Measurements from ENCODE around the gene GEMIN5. TPM values are rescaled to one million over a fixed set of nuclear protein-coding genes. Genes with fewer than 3 reads are reported as not detected.

Gene GEMIN5
- total and polyA plus RNA-seq, 2 of the 13 experiments (the other 11 are each of a cell fraction or from before 2014, with no cell fraction given), result 6.6 to 28.6 TPM

- 0 out of 2 replicates have a peak, but pooled peaks have one; percentile 25 for TF ChIP-seq POGK (CRISPR knock-in tag; conservative IDR thresholded peaks at IDR 0.05)
- TF ChIP-seq KLF16 (CRISPR knock-in tag; IDR thresholded peaks at IDR 0.05), result peak in 1 of 2 experiments; percentile 22; a peak in 1 of 4 replicates
- no peak for TF ChIP-seq ZNF570 (CRISPR knock-in tag; IDR thresholded peaks at IDR 0.05; ENCODE audit: borderline replicate concordance)
- TF ChIP-seq HNF1B (CRISPR knock-in tag; IDR thresholded peaks at IDR 0.05), result no peak
- 0 out of 2 replicates have a peak, but pooled peaks have one; percentile 20 for TF ChIP-seq ZNF503 (CRISPR knock-in tag; IDR thresholded peaks at IDR 0.05)
- TF ChIP-seq KLF13 (CRISPR knock-in tag; IDR thresholded peaks at IDR 0.05), result no peak
- TF ChIP-seq HDAC2 (CRISPR knock-in tag; IDR thresholded peaks at IDR 0.05), result peak; percentile 66
- no peak for TF ChIP-seq ISX (CRISPR knock-in tag; conservative IDR thresholded peaks at IDR 0.05)
- no peak for TF ChIP-seq SP5 (CRISPR knock-in tag; IDR thresholded peaks at IDR 0.05; ENCODE audit: borderline replicate concordance, low read depth)
- TF ChIP-seq SP1 (IDR thresholded peaks at IDR 0.05), result no peak
- TF ChIP-seq SP1 (CRISPR knock-in tag; IDR thresholded peaks at IDR 0.05), result no peak
- no peak; the same call in 1 of the 2 replicates for TF ChIP-seq ZNF350 (CRISPR knock-in tag; IDR thresholded peaks at IDR 0.05; ENCODE audit: borderline replicate concordance, low read depth)
- TF ChIP-seq ZNF451 (CRISPR knock-in tag; IDR thresholded peaks at IDR 0.05), result no peak
- TF ChIP-seq CREBL2 (CRISPR knock-in tag; IDR thresholded peaks at IDR 0.05; ENCODE audit: borderline replicate concordance), result no peak
- peak; percentile 15; the same call in 1 of the 2 replicates for TF ChIP-seq KAT8 (CRISPR knock-in tag; IDR thresholded peaks at IDR 0.05)
- no peak for TF ChIP-seq ZNF660 (CRISPR knock-in tag; IDR thresholded peaks at IDR 0.05; ENCODE audit: borderline replicate concordance, low read depth)
- no peak for TF ChIP-seq HMG20A (CRISPR knock-in tag; IDR thresholded peaks at IDR 0.05; ENCODE audit: borderline replicate concordance)
- peak; percentile 28 for TF ChIP-seq DRAP1 (CRISPR knock-in tag; IDR thresholded peaks at IDR 0.05)
- TF ChIP-seq FIP1L1 (IDR thresholded peaks at IDR 0.05; ENCODE audit: borderline replicate concordance, insufficient read depth, low read depth, low read length), result no peak
- no peak for TF ChIP-seq ATF3 (CRISPR knock-in tag; IDR thresholded peaks at IDR 0.05)
Measured at GRCh38 chr5:154857530-154858296, 80.3 kb downstream of the GEMIN5 start (continued).

All from HepG2 (cell line).